Ammon's horn (tissue), 1 donor: ENCODE measurements around the gene TRIM23.
"Not testable (repeated sequence)": the region's sequence is repeated elsewhere in the genome, so short reads cannot be mapped to it uniquely, and the experiment has no call there.

Source experiments
- DNase-seq: peaks from one replicate; pipeline ENCODE4 v3.0.0-alpha.2; 2016; ENCODE audit warnings: low spot score

Gene TRIM23

GRCh38 chr5:65624025-65624570, at the start of gene TRIM23:
Gene TRIM23, minus strand, starts transcription at chr5:65624333. Its CDS starts 59 bp downstream, at chr5:65624274.
- peak; percentile 96 for DNase-seq

GRCh38 chr5:65672796-65673195, 48.7 kb upstream of the TRIM23 start:
- DNase-seq = no peak

- no peak for DNase-seq
These were observed 44.6 kb upstream of the TRIM23 start for GRCh38 chr5:65668696-65669095.

- DNase-seq = no peak
These were observed 39.8 kb upstream of the TRIM23 start for GRCh38 chr5:65663804-65664521.

GRCh38 chr5:65654713-65655112, 30.6 kb upstream of the TRIM23 start:
- DNase-seq = no peak

GRCh38 chr5:65651144-65651543, 27.0 kb upstream of the TRIM23 start:
- no peak for DNase-seq

GRCh38 chr5:65647941-65648340, 23.8 kb upstream of the TRIM23 start:
- DNase-seq = no peak

- DNase-seq = no peak
These were observed 22.8 kb upstream of the TRIM23 start for GRCh38 chr5:65646938-65647337.

- no peak for DNase-seq
These were observed 16.1 kb upstream of the TRIM23 start for GRCh38 chr5:65640240-65640639.

- no peak for DNase-seq
These were observed 6.8 kb upstream of the TRIM23 start for GRCh38 chr5:65630981-65631380.

GRCh38 chr5:65625743-65626142, 1.6 kb upstream of the TRIM23 start:
- no peak for DNase-seq

GRCh38 chr5:65624571-65625555, 730 bp upstream of the TRIM23 start, which contains the start of the genes SHLD3 and TRAPPC13:
Gene SHLD3, plus strand, starts transcription at chr5:65625027. Its CDS starts 4,561 bp downstream, at chr5:65629588.
Gene TRAPPC13, plus strand, starts transcription at chr5:65625027. Its CDS starts 34 bp downstream, at chr5:65625061.
- peak; percentile 91 for DNase-seq

GRCh38 chr5:65623482-65623881, 651 bp downstream of the TRIM23 start:
- no peak for DNase-seq

- not testable (repeated sequence) for DNase-seq
These were observed 2.2 kb downstream of the TRIM23 start for GRCh38 chr5:65621961-65622360.

GRCh38 chr5:65620021-65620420, 4.1 kb downstream of the TRIM23 start:
- DNase-seq = no peak

- no peak for DNase-seq
These were observed 11.7 kb downstream of the TRIM23 start for GRCh38 chr5:65612298-65612907.

- no peak for DNase-seq
These were observed 12.6 kb downstream of the TRIM23 start for GRCh38 chr5:65611524-65611923.

- DNase-seq = not testable (repeated sequence)
These were observed 22.4 kb downstream of the TRIM23 start for GRCh38 chr5:65601761-65602160.

- no peak for DNase-seq
These were observed 35.4 kb downstream of the TRIM23 start for GRCh38 chr5:65588694-65589093.

GRCh38 chr5:65577141-65577540, 47.0 kb downstream of the TRIM23 start:
- DNase-seq = no peak

- DNase-seq = no peak
These were observed 53.4 kb downstream of the TRIM23 start for GRCh38 chr5:65570598-65571226.
